ENCODE measurements around the gene CHST2. TPM values are rescaled to one million over a fixed set of nuclear protein-coding genes. Genes with fewer than 3 reads are reported as not detected.
"Not testable (repeated sequence)": the region's sequence is repeated elsewhere in the genome, so short reads cannot be mapped to it uniquely, and the experiment has no call there.

CHST2 gene, protein sequence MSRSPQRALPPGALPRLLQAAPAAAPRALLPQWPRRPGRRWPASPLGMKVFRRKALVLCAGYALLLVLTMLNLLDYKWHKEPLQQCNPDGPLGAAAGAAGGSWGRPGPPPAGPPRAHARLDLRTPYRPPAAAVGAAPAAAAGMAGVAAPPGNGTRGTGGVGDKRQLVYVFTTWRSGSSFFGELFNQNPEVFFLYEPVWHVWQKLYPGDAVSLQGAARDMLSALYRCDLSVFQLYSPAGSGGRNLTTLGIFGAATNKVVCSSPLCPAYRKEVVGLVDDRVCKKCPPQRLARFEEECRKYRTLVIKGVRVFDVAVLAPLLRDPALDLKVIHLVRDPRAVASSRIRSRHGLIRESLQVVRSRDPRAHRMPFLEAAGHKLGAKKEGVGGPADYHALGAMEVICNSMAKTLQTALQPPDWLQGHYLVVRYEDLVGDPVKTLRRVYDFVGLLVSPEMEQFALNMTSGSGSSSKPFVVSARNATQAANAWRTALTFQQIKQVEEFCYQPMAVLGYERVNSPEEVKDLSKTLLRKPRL
- 2.3 and 2.6 TPM in 2 replicates for total RNA-seq (2014; rRNA removed; shearing (Covaris generic))

DNA sequence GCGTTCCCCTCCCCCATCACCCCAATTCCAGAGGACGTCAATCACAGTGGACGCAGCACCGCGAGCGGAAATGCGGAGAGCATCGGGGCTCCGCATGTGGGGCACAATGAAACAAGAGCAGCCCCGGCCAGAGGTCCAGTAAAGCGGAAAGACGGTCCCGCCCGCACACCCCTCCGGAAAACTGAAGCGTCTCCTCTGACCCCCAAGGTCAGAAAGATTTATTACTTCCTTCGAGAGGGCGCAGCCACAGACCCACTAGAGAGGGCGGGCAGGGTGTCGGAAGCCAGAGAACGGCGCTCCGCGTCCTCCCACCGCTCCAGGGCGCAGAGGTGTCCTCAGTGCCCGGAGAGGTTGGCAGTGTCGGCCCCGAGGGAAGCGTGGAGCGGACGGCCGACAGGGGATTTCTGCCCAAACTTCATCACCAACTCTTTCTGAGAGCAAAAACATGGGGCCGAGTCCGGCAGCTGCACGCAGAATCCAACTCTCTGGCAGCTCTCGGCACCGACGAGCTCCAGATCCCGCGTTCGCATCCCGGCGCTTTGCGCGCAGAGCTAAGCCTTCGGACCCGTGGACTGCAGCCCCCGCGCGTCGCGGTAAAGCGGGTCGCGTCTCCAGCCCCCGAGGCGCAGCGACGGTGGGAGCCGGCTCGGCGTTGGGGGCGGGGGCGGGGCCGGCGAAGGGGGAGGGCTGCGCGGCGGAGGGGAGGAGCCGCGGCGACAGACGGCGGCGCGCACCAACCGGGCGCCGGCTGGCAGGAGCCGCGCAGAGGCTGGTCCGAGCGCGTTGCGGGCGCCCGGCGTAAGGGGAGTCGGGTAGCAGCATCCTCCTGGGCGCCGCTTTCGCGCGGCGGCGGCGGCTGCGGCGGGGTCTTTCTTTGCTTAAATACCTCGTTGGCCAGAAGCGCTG lies at the start of gene CHST2:
TSS of gene CHST2 (plus strand) at position 763 of the 906 bp plus-strand sequence. CDS start 1,046 bp downstream, outside the sequence.
- H3K27me3 ChIP-seq: peaks cover 9% of the 10 kb centered on the region; the same call in 1 of the 2 replicates
- peak; percentile 73 to 85 for DNase-seq
- H3K36me3 ChIP-seq: no peaks in the 10 kb centered on the region
- H3K4me3 ChIP-seq: peak within 1 kb of the TSS; percentile 85
- H3K27ac ChIP-seq: no peak within 1 kb of the TSS
- no peaks in the 10 kb centered on the region for H3K4me1 ChIP-seq
- no peaks in the 10 kb centered on the region for H3K9me3 ChIP-seq (replicated peaks)

DNA sequence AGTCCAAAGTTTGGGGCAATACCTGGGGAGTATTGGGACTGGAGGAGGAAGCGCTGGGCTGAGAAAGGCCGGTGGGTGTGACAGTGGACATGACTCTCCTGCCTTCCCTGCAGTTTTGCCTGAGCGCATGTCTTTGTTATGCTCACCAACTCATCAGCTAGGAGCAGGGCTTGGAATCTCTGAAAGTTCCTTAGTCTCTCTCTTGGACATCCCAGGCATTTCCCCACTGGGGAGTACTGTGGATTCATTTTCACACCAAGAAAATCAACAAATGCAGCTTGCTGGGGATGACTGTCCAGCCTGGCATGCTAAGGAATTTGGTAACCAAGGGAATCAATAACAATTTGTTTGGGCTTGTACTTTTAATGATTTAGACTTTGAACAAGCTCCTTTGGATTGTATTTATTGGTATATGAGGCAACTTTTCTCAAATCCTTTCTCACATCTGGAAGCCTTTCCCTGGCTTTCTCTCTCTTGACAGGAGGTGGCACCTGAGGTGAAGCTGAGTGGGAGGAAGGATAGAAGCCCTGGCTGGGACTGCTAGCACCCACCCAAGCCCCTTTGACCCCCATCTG lies 48.5 kb upstream of the CHST2 start:
- H3K4me1 ChIP-seq: no peaks in the 10 kb centered on the region
- no peak for DNase-seq
- H3K4me3 ChIP-seq: no peak overlapping the region
- H3K9me3 ChIP-seq (replicated peaks): no peaks in the 10 kb centered on the region
- H3K27me3 ChIP-seq: no peaks in the 10 kb centered on the region
- no peaks in the 10 kb centered on the region for H3K36me3 ChIP-seq
- H3K27ac ChIP-seq: no peak overlapping the region

DNA sequence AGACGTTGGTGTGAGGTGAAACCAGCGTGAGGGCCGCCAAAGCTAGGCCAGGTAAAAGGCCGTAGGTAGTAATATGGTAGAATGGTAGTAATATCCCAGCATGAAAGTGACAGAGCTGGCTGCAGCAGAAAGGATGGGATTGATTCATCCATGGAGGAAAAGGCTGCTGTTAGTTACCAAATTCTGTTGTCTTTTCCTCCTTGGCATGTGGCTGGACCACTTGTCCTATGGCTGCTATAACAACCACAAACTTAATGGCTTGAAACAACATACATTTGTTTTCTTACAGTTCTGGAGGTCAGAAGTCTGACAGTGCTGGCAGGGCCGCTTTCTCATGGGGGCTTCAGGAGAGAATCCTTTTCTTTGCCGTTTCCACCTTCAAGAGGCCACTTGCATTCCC lies 47.8 kb upstream of the CHST2 start:
- no peak for DNase-seq

DNA sequence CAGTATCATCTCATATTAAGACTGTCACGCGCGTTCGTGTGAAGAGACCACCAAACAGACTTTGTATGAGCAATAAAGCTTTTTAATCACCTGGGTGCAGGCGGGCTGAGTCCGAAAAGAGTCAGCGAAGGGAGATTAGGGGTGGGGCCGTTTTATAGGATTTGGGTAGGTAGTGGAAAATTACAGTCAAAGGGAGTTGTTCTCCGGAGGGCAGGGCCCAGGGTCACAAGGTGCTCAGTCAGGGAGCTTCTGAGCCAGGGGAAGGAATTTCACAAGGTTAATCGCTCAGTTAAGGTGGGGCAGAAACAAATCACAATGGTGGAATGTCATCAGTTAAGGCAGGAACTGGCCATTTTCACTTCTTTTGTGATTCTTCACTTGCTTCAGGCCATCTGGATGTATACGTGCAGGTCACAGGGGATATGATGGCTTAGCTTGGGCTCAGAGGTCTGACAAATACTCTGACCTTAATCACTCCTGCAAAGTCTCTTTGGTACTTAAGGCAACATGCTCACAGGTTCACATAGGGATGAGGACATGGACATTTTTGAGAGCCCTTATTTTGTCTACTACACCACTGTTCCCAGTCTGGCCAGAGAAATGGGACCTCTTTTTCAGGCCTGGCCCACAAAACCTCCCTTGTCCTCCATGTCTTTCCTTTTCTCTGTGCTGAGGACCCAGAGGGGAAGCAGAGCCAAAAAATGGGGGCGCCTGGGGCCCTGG lies 47.1 kb upstream of the CHST2 start:
- not testable (repeated sequence) for H3K27ac ChIP-seq; H3K4me1 ChIP-seq; H3K4me3 ChIP-seq; H3K27me3 ChIP-seq; H3K9me3 ChIP-seq (replicated peaks); H3K36me3 ChIP-seq; DNase-seq

More for the DNA sequence above, 47.8 kb upstream of the CHST2 start:
- Histone ChIP-seq H3K4me1 (no peaks in the 10 kb centered on the region), H3K27me3 (no peaks in the 10 kb centered on the region), H3K27ac (no peak overlapping the region), H3K4me3 (no peak overlapping the region), H3K36me3 (no peaks in the 10 kb centered on the region), H3K9me3 (replicated peaks) (no peaks in the 10 kb centered on the region)

DNA sequence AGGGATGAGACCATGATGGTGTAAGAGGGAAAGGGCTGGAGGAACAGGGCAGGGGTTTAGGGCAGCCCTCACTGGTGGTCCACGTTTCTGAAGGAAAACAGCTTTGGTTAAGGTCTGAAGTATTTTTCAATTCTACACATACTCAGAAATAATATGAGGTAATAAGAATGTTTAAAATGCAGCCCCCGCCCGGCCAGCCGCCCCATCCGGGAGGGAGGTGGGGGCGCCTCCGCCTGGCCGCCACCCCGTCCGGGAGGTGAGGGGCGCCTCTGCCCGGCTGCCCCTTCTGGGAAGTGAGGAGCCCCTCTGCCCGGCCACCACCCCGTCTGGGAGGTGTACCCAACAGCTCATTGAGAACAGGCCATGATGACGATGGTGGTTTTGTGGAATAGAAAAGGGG lies 46.0 kb upstream of the CHST2 start:
- not testable (repeated sequence) for H3K4me3 ChIP-seq; DNase-seq; H3K27me3 ChIP-seq; H3K4me1 ChIP-seq; H3K36me3 ChIP-seq; H3K27ac ChIP-seq; H3K9me3 ChIP-seq (replicated peaks)

DNA sequence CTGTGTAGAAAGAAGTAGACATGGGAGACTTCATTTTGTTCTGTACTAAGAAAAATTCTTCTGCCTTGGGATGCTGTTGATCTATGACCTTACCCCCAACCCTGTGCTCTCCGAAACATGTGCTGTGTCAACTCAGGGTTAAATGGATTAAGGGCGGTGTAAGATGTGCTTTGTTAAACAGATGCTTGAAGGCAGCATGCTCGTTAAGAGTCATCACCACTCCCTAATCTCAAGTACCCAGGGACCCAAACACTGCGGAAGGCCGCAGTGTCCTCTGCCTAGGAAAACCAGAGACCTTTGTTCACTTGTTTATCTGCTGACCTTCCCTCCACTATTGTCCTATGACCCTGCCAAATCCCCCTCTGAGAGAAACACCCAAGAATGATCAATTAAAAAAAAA lies 45.6 kb upstream of the CHST2 start:
- not testable (repeated sequence) for H3K27ac ChIP-seq; H3K27me3 ChIP-seq; H3K36me3 ChIP-seq; H3K4me3 ChIP-seq; H3K4me1 ChIP-seq; H3K9me3 ChIP-seq (replicated peaks); DNase-seq

DNA sequence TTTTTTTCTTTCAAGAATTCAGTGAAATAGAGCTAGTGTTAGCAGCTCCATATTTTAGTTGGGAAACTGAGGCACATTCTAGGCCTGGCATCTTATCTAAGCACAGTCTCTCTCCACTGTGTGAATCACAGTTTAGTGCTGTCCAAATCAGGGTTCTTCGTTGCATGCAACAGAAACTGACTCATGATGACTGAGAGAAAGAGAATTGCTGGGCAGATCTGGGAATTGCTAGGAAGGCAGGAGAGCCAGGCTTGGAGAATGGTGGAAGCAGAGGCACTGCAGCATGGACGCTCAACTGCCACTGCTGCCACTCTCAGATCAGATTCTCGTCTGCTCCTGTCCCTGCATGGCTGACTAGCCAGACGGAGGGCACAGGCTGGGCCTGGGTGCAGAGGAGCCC lies 40.7 kb upstream of the CHST2 start:
- H3K36me3 ChIP-seq: no peaks in the 10 kb centered on the region
- no peak for DNase-seq

DNA sequence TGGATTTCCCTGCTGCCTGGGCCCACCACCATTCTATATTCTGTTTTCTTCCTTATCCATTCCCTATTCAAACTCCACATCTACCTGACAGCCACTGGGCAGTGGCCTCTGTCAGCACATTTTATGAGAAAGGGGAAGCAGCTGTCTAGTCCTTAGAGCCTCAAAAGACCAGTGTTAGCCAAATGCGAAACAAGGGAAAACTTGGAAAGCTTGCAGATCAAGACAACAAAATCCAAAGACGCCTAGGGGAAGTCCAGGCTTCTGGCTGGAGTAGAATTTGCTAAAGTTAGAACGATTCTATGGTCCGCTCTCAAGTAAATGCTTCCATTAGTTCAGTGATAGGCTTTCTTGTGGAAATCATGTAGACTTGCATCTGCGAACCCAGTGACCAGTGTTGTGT lies 39.4 kb upstream of the CHST2 start:
- Histone ChIP-seq H3K4me3 (no peak overlapping the region), H3K27ac (no peak overlapping the region), H3K36me3 (no peaks in the 10 kb centered on the region), H3K9me3 (replicated peaks) (no peaks in the 10 kb centered on the region), H3K27me3 (no peaks in the 10 kb centered on the region), H3K4me1 (no peaks in the 10 kb centered on the region)
- DNase-seq: no peak

More for the DNA sequence above, 40.7 kb upstream of the CHST2 start:
- Histone ChIP-seq H3K4me3 (no peak overlapping the region), H3K27me3 (no peaks in the 10 kb centered on the region), H3K27ac (no peak overlapping the region), H3K4me1 (no peaks in the 10 kb centered on the region), H3K9me3 (replicated peaks) (no peaks in the 10 kb centered on the region)

DNA sequence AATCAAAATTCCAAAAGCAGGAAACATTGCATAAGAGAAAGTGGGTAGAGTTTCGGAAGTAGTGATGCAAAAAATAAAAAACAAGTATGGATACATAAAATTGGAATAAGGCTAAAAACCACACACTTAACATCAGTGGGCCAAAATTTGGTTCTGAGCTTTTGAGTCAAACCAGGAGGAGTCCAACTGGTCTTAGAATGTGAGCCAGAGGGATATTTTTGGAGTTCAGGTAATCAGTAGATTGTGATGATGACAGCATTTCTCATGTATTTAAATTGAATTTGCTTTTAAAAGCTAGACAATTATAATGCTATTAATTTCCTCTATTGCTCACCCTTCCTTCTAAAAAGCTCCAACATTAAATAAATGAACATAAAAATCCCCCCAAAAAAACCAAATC lies 38.2 kb upstream of the CHST2 start:
- Histone ChIP-seq H3K36me3 (no peaks in the 10 kb centered on the region), H3K9me3 (replicated peaks) (no peaks in the 10 kb centered on the region), H3K27ac (no peak overlapping the region), H3K4me3 (no peak overlapping the region), H3K27me3 (no peaks in the 10 kb centered on the region), H3K4me1 (no peaks in the 10 kb centered on the region)
- DNase-seq: no peak

DNA sequence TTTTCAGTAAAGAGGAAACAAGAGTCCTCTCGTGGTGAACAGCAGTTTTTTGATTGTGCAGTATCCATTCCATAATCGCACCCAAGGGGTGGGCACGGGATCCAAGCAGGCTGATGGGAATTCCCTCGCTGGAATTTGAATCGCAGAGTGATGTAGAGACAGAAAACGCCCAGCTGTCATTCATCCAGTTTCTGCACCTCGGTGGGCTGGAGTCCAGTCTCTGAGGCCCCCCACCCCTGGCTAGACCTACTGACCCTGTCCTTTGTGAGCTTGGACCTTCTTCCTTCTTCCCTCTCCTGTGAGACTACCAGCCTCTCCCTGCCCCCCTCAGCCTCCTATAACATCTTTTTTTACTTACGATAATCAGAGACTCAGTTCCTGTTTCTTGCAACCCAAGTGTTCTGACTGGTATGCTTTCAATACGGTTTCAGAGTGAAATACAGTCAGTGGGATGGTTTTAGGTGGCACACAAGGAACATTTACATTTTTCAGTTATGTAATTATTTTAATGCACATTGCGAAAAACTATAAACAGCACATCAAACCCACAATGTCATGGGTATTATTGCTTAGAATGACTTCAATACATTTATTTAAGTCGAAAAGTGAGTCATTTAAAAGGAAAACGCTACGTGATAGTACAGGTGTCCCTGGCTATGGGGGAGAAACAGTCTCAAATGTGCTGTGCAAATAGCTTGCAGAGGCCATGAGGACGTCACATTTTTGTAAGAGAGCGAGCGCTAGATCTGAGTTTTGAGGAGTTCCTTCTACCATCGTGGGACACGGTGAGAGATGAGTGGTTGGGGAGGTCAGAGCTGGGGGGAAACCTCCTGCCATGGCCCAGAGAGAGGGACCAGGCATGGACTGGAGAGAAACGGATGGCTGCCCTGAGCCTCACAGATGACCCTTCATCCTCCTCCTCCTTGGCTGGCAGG lies 37.5 kb upstream of the CHST2 start:
- no peak for DNase-seq
- Histone ChIP-seq H3K4me3 (no peak overlapping the region), H3K36me3 (no peaks in the 10 kb centered on the region), H3K9me3 (replicated peaks) (no peaks in the 10 kb centered on the region), H3K4me1 (no peaks in the 10 kb centered on the region), H3K27me3 (no peaks in the 10 kb centered on the region), H3K27ac (no peak overlapping the region)

DNA sequence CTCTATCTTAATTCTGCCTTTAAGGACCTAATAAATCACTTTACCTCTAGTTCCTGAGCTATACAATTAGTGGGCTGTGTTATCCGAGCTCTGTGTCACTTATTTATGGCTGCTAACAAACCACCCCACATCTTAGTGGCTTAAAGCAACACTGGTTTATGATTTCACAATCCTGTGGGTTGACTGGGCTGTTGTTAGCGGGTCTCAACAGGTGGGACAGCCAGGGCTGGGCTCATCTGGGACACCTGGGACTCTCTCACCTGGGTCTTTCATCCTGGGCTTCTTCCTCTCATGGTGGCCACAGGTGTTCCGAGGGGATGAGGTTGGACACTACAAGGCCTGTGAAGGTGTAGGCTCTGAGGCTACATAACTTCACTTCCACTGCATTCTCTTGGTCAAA lies 35.8 kb upstream of the CHST2 start:
- no peaks in the 10 kb centered on the region for H3K27me3 ChIP-seq
- peaks cover under 1% of the 10 kb centered on the region; the same call in 1 of the 2 replicates for H3K4me1 ChIP-seq
- no peaks in the 10 kb centered on the region for H3K9me3 ChIP-seq (replicated peaks)
- no peaks in the 10 kb centered on the region for H3K36me3 ChIP-seq
- DNase-seq: no peak
- H3K4me3 ChIP-seq: no peak overlapping the region
- no peak overlapping the region for H3K27ac ChIP-seq

DNA sequence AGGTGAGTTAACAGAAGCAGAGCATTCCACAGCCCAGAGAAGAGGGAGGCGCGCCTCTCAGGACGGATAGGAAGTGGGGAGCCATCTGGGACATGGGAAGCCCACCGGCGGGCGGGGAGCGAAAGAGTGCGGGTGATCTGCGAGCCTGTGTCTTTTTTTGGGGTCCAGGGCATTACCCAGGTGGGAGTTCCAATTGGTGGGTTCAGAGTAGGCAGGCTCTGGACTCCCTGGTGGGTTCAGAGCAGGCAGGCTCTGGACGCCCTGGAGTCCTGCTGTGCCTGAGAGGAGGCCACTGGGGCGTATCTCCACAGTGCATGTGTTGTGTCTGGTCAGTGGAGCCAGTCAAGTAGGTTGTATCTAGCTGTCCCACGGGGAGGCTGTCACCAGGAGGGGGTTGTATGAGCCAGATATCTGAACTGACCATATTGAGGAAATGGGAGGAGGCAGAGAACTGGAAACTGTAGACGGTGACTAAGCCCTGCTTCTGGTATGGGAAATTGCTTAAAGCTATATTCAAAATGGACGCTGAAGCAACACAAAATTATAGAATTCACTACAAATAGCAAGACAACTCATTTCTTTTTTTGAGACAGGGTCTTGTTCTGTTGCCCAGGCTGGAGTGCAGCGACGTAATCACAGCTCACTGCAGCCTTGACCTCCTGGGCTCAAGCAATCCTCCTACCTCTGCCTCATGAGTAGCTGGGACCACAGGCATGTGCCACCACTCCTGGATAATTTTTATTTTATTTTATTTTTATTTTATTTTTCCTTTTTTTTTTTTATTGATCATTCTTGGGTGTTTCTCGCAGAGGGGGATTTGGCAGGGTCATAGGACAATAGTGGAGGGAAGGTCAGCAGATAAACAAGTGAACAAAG lies 34.5 kb upstream of the CHST2 start:
- Histone ChIP-seq H3K9me3 (replicated peaks) (no peaks in the 10 kb centered on the region), H3K36me3 (no peaks in the 10 kb centered on the region), H3K27me3 (no peaks in the 10 kb centered on the region), H3K4me1 (peaks cover 6% of the 10 kb centered on the region; the same call in 1 of the 2 replicates), H3K27ac (no peak overlapping the region), H3K4me3 (no peak overlapping the region)
- no peak for DNase-seq

DNA sequence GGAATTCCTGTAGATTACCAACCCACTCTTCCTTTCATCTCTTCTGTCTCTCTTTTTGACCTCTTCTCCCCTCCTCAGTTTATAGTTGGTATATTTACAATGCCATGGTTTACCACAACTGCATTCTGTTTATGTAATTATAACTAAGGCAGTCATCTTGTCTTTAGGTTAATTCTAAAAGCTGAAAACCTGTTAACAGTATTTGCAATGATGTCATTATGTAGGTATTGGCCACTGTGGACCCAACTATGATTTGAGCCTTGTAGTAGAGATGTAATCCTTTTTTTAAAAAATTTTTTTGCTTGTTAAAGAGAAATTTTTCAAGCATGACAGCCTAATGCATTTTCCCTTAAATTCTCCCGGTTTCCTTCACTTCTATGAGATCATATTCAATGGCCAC lies 30.7 kb upstream of the CHST2 start:
- H3K27ac ChIP-seq: no peak overlapping the region
- peaks cover 16% of the 10 kb centered on the region for H3K4me1 ChIP-seq
- H3K4me3 ChIP-seq: no peak overlapping the region
- no peaks in the 10 kb centered on the region for H3K27me3 ChIP-seq
- no peak for DNase-seq
- H3K36me3 ChIP-seq: no peaks in the 10 kb centered on the region
- H3K9me3 ChIP-seq (replicated peaks): no peaks in the 10 kb centered on the region

Data from SJCRH30 (cell line).